Small intestine (tissue), 7 donors: Measurements from ENCODE around the gene NXPE3. TPM values are rescaled to one million over a fixed set of nuclear protein-coding genes. Genes with fewer than 3 reads are reported as not detected.

Source experiments
- DNase-seq, 2 donors: peaks; one replicate each; pipeline versions ENCODE4 v3.0.0 to v3.0.0-alpha.2; 2013
- FAIRE-seq: peaks from 2 replicates; lab custom pipeline; 2012; peaks lifted over from hg19 to GRCh38; lab: Jason Lieb, UNC
- H3K27ac ChIP-seq, 3 donors: one replicate each; pipeline ENCODE4 v1.5.1; 2013; ENCODE audit warnings: low read length in 2 of 3, mild to moderate bottlenecking in 2 of 3, control low read depth in 1 of 3, inconsistent platforms in 1 of 3, low read depth in 1 of 3, moderate library complexity in 1 of 3
- H3K27me3 ChIP-seq, 3 donors: one replicate each; pipeline ENCODE4 v1.6.1; 2013; ENCODE audit warnings: low read length in 3 of 3, inconsistent platforms in 1 of 3; ENCODE audit not compliant: control insufficient read depth in 3 of 3, insufficient read depth in 3 of 3
- H3K36me3 ChIP-seq, 3 donors: one replicate each; pipeline ENCODE4 v1.6.1; 2013; ENCODE audit warnings: low read length in 3 of 3, inconsistent platforms in 1 of 3, low read depth in 1 of 3, mild to moderate bottlenecking in 1 of 3, moderate library complexity in 1 of 3; ENCODE audit not compliant: control insufficient read depth in 3 of 3, insufficient read depth in 2 of 3
- H3K4me1 ChIP-seq, 3 donors: one replicate each; pipeline ENCODE4 v1.6.1; 2013; ENCODE audit warnings: low read length in 2 of 3, inconsistent platforms in 1 of 3, low read depth in 1 of 3, mild to moderate bottlenecking in 1 of 3, moderate library complexity in 1 of 3; ENCODE audit not compliant: control insufficient read depth in 3 of 3, insufficient read depth in 2 of 3
- H3K4me3 ChIP-seq, 3 donors: one replicate each; pipeline ENCODE4 v1.5.1; 2013; ENCODE audit warnings: low read length in 3 of 3, control low read depth in 1 of 3, inconsistent platforms in 1 of 3, low read depth in 1 of 3, mild to moderate bottlenecking in 1 of 3, moderate library complexity in 1 of 3
- H3K9me3 ChIP-seq, 2 donors: one replicate each; pipeline ENCODE4 v1.6.1; 2013; ENCODE audit warnings: low read depth in 1 of 2, low read length in 1 of 2; ENCODE audit not compliant: control insufficient read depth in 2 of 2, insufficient read depth in 1 of 2
- WGBS, 3 donors: extraction: QIAGEN DNeasy Blood & Tissue Kit; methylation state at CpG; one replicate each; pipeline ENCODE4 v1.1.7; 2013; 5-methylcytosine and 5-hydroxymethylcytosine counted together
- polyA plus RNA-seq, 4 donors: library from polyadenylated mRNA; stranded (reverse) in 3 of 4; unstranded in 1 of 4; fragments of 200-250 nt in 3 of 4; fragments of 120-200 nt in 1 of 4; gene quantifications; one replicate each; pipeline versions ENCODE4 v1.2.1 to v1.2.3, GENCODE V29; 2013
- donor health status: healthy with polysubstance abuse.
- donor health status: control.
- donor health status: control.
- donor health status: Bipolar disorder and iron deficiency.
- donor health status: healthy.

The NXPE3 gene
- polyA plus RNA-seq, 4 donors = 0.45 to 5.4 (median 1.5) TPM

GRCh38 chr3:101807888-101808287 lies 28.9 kb downstream of the NXPE3 start:
- Histone ChIP-seq H3K4me1 (no peaks in the 10 kb centered on the region), H3K36me3 (no peaks in the 10 kb centered on the region), H3K9me3 (no peaks in the 10 kb centered on the region), H3K4me3 (no peak overlapping the region), H3K27ac (no peak overlapping the region), H3K27me3 (no peaks in the 10 kb centered on the region)
- DNase-seq (no peak), FAIRE-seq (peak; percentile 5)
- WGBS, 3 donors = 68 to 91% (median 85%) methylated on average over 2 of the region's 2 CpGs

- H3K4me1 ChIP-seq = peaks cover 0 to 4% (median 0%) of the 10 kb centered on the region in 3 donors
- no peaks in the 10 kb centered on the region for H3K9me3 ChIP-seq
- peak; percentile 84 for FAIRE-seq
- no peaks in the 10 kb centered on the region for H3K27me3 ChIP-seq
- H3K4me3 ChIP-seq = no peak overlapping the region
- H3K27ac ChIP-seq = no peak overlapping the region
- peak; percentile 54 to 61 for DNase-seq
- H3K36me3 ChIP-seq = no peaks in the 10 kb centered on the region
These were observed 30.4 kb downstream of the NXPE3 start for GRCh38 chr3:101809178-101810021.

GRCh38 chr3:101810022-101810418 lies 31.0 kb downstream of the NXPE3 start:
- DNase-seq (no peak), FAIRE-seq (no peak)
- no peak overlapping the region for H3K27ac ChIP-seq
- no peaks in the 10 kb centered on the region for H3K36me3 ChIP-seq
- no peaks in the 10 kb centered on the region for H3K27me3 ChIP-seq
- H3K4me1 ChIP-seq = peaks cover 0 to 5% (median 0%) of the 10 kb centered on the region in 3 donors
- no peaks in the 10 kb centered on the region for H3K9me3 ChIP-seq
- no peak overlapping the region for H3K4me3 ChIP-seq

- Histone ChIP-seq H3K36me3 (no peaks in the 10 kb centered on the region), H3K4me1 (peaks cover 0 to 11% (median 0%) of the 10 kb centered on the region in 3 donors), H3K27ac (no peak overlapping the region), H3K4me3 (no peak overlapping the region), H3K27me3 (no peaks in the 10 kb centered on the region), H3K9me3 (no peaks in the 10 kb centered on the region)
- no peak for FAIRE-seq
- DNase-seq = no peak
- 78 to 82% (median 78%) methylated on average over 2 of the region's 2 CpGs for WGBS, 3 donors
These were observed 32.9 kb downstream of the NXPE3 start for GRCh38 chr3:101811875-101812274.

- no peaks in the 10 kb centered on the region for H3K9me3 ChIP-seq
- no peaks in the 10 kb centered on the region for H3K36me3 ChIP-seq
- H3K27me3 ChIP-seq = no peaks in the 10 kb centered on the region
- FAIRE-seq (no peak), DNase-seq (no peak)
- H3K4me3 ChIP-seq = no peak overlapping the region
- H3K27ac ChIP-seq = no peak overlapping the region
- peaks cover 0 to 11% (median 0%) of the 10 kb centered on the region in 3 donors for H3K4me1 ChIP-seq
These were observed 33.9 kb downstream of the NXPE3 start for GRCh38 chr3:101812895-101813294.

GRCh38 chr3:101813817-101814440 lies 34.9 kb downstream of the NXPE3 start:
- peak; percentile 47 to 54 for DNase-seq
- FAIRE-seq = peak; percentile 95
- H3K4me1 ChIP-seq = peaks cover 0 to 11% (median 0%) of the 10 kb centered on the region in 3 donors
- no peaks in the 10 kb centered on the region for H3K27me3 ChIP-seq
- H3K27ac ChIP-seq = peak overlapping the region in 1 of 3 donors; percentile 78
- H3K9me3 ChIP-seq = no peaks in the 10 kb centered on the region
- H3K4me3 ChIP-seq = peak overlapping the region in 2 of 3 donors; percentile 4 to 28
- WGBS, 3 donors = 14 to 52% (median 28%) methylated on average over 7 of the region's 7 CpGs
- no peaks in the 10 kb centered on the region for H3K36me3 ChIP-seq

GRCh38 chr3:101814835-101815234 lies 35.8 kb downstream of the NXPE3 start:
- no peaks in the 10 kb centered on the region for H3K36me3 ChIP-seq
- 16 to 55% (median 23%) methylated on average over 3 of the region's 3 CpGs for WGBS, 3 donors
- H3K27ac ChIP-seq = peak overlapping the region in 2 of 3 donors; percentile 32 to 78

GRCh38 chr3:101816215-101817149 lies 37.5 kb downstream of the NXPE3 start:
- 77 to 97% (median 88%) methylated on average over 4 of the region's 4 CpGs for WGBS, 3 donors
- Histone ChIP-seq H3K4me3 (no peak overlapping the region), H3K36me3 (peaks cover 0 to 2% (median 0%) of the 10 kb centered on the region in 3 donors), H3K27ac (no peak overlapping the region), H3K27me3 (no peaks in the 10 kb centered on the region), H3K4me1 (peaks cover 0 to 11% (median 0%) of the 10 kb centered on the region in 3 donors), H3K9me3 (no peaks in the 10 kb centered on the region)
- no peak for DNase-seq
- no peak for FAIRE-seq

More at GRCh38 chr3:101814835-101815234, 35.8 kb downstream of the NXPE3 start:
- no peak for FAIRE-seq
- Histone ChIP-seq H3K4me3 (no peak overlapping the region), H3K4me1 (peaks cover 0 to 11% (median 0%) of the 10 kb centered on the region in 3 donors), H3K9me3 (no peaks in the 10 kb centered on the region), H3K27me3 (no peaks in the 10 kb centered on the region)
- DNase-seq = peak; percentile 27 to 68
